ENCODE measurements around the gene ARHGAP45.

- TF ChIP-seq POLR2AphosphoS5 (IDR thresholded peaks at IDR 0.05; ENCODE audit: low read depth, low read length) (no peak), SIN3A (IDR thresholded peaks at IDR 0.05; ENCODE audit: borderline replicate concordance, insufficient read depth, low read length) (no peak), FOXP2 (optimal IDR thresholded peaks at IDR 0.05; ENCODE audit: borderline replicate concordance, extremely low read depth, extremely low read length, insufficient read depth) (no peak), TAF1 (IDR thresholded peaks at IDR 0.05; ENCODE audit: borderline replicate concordance, insufficient read depth, low read length) (no peak)
- TF ChIP-seq, protein P1, sequence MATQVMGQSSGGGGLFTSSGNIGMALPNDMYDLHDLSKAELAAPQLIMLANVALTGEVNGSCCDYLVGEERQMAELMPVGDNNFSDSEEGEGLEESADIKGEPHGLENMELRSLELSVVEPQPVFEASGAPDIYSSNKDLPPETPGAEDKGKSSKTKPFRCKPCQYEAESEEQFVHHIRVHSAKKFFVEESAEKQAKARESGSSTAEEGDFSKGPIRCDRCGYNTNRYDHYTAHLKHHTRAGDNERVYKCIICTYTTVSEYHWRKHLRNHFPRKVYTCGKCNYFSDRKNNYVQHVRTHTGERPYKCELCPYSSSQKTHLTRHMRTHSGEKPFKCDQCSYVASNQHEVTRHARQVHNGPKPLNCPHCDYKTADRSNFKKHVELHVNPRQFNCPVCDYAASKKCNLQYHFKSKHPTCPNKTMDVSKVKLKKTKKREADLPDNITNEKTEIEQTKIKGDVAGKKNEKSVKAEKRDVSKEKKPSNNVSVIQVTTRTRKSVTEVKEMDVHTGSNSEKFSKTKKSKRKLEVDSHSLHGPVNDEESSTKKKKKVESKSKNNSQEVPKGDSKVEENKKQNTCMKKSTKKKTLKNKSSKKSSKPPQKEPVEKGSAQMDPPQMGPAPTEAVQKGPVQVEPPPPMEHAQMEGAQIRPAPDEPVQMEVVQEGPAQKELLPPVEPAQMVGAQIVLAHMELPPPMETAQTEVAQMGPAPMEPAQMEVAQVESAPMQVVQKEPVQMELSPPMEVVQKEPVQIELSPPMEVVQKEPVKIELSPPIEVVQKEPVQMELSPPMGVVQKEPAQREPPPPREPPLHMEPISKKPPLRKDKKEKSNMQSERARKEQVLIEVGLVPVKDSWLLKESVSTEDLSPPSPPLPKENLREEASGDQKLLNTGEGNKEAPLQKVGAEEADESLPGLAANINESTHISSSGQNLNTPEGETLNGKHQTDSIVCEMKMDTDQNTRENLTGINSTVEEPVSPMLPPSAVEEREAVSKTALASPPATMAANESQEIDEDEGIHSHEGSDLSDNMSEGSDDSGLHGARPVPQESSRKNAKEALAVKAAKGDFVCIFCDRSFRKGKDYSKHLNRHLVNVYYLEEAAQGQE (IDR thresholded peaks at IDR 0.05; ENCODE audit: insufficient read depth in 1 of 2, low read depth in 2 of 2, low read length in 2 of 2): no peak
Measured at GRCh38 chr19:1123381-1123780, 56.4 kb downstream of the ARHGAP45 start.
